ENCODE measurements around the gene ZMYM4. TPM values are rescaled to one million over a fixed set of nuclear protein-coding genes. Genes with fewer than 3 reads are reported as not detected.
"Not testable (repeated sequence)": the region's sequence is repeated elsewhere in the genome, so short reads cannot be mapped to it uniquely, and the experiment has no call there.

Gene ZMYM4
- total RNA-seq, 1 donor from 2014 or later: 65.9 TPM

DNA sequence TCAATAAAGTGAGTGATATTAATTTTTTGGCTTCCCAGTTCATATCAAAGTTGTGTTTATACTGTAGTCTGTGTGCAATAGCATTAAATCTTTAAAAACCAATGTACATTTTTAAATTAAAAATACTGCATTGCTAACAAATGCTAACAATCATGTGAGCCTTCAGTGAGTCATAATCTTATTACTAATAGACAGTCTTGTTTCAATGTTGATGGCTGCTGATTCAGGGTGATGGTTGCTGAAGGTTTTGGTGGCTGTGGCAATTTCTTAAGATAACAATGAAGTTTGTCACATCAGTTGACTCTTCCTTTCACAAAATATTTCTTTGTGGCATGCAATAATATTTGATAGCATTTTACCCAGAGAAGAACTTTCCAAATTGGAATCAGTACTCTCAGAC, 109.0 kb downstream of the ZMYM4 start:
- Mint-ChIP-seq H3K9me3 (ENCODE audit: unreplicated experiment) (no peaks in the 10 kb centered on the region), H3K4me1 (ENCODE audit: unreplicated experiment) (no peaks in the 10 kb centered on the region), H3K36me3 (ENCODE audit: unreplicated experiment) (peaks cover 31% of the 10 kb centered on the region), H3K27me3 (ENCODE audit: unreplicated experiment) (no peaks in the 10 kb centered on the region), H3K4me3 (ENCODE audit: unreplicated experiment) (no peak overlapping the region), H3K27ac (ENCODE audit: unreplicated experiment) (no peak overlapping the region)
- DNase-seq (ENCODE audit: extremely low spot score, unreplicated experiment): no peak
- TF ChIP-seq, protein P1, sequence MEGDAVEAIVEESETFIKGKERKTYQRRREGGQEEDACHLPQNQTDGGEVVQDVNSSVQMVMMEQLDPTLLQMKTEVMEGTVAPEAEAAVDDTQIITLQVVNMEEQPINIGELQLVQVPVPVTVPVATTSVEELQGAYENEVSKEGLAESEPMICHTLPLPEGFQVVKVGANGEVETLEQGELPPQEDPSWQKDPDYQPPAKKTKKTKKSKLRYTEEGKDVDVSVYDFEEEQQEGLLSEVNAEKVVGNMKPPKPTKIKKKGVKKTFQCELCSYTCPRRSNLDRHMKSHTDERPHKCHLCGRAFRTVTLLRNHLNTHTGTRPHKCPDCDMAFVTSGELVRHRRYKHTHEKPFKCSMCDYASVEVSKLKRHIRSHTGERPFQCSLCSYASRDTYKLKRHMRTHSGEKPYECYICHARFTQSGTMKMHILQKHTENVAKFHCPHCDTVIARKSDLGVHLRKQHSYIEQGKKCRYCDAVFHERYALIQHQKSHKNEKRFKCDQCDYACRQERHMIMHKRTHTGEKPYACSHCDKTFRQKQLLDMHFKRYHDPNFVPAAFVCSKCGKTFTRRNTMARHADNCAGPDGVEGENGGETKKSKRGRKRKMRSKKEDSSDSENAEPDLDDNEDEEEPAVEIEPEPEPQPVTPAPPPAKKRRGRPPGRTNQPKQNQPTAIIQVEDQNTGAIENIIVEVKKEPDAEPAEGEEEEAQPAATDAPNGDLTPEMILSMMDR (IDR thresholded peaks at IDR 0.05): no peak

DNA sequence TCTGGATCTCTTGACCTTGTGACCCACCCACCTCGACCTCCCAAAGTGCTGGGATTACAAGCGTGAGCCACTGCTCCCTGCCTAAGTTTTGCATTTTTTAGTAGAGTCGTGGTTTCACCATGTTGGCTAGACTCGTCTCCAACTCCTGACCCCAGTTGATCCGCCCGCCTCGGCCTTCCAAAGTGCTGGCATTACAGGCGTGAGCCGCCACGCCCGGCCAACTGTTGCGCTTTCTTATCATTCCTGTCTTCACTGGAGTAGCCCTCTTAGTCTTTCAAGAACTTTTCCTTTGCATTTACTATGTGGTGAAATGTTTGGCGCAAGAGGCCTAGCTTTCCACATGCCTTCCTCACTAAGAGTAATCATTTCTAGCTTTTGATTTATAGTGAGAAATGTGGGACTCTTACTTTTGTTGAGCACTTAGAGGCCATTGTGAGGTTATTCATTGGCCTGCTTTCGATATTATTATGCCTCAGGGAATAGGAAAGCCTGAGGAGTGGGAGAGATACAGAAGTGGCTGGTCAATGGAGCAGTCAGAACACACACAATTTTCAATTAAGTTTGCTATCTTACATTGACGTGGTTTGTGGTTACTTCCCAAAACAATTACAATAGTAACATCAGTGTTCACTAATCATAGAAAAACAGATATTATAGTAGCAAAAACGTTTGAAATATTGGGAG, 111.0 kb downstream of the ZMYM4 start:
- Mint-ChIP-seq H3K27me3 (ENCODE audit: unreplicated experiment) (no peaks in the 10 kb centered on the region), H3K4me1 (ENCODE audit: unreplicated experiment) (no peaks in the 10 kb centered on the region), H3K36me3 (ENCODE audit: unreplicated experiment) (peaks cover 31% of the 10 kb centered on the region), H3K9me3 (ENCODE audit: unreplicated experiment) (no peaks in the 10 kb centered on the region), H3K4me3 (ENCODE audit: unreplicated experiment) (no peak overlapping the region), H3K27ac (ENCODE audit: unreplicated experiment) (no peak overlapping the region)
- TF ChIP-seq, protein P1 (IDR thresholded peaks at IDR 0.05): no peak
- DNase-seq (ENCODE audit: extremely low spot score, unreplicated experiment): no peak

DNA sequence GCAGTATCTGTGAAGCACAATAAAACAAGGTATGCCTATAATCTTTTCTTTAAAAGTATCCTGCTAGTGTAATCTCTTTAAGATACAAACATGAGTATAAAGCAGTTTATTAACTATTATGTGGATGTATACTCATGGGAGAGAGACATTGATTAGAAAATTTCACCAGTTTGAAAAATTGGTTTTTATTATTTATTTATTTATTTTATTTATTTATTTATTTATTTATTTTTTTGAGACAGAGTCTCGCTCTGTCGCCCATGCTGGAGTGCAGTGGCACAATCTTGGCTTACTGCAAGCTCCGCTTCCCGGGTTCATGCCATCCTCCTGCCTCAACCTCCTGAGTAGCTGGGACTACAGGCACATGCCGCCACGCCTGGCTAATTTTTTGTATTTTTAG, 111.6 kb downstream of the ZMYM4 start:
- DNase-seq (ENCODE audit: extremely low spot score, unreplicated experiment); H3K9me3 Mint-ChIP-seq (ENCODE audit: unreplicated experiment); H3K4me3 Mint-ChIP-seq (ENCODE audit: unreplicated experiment); H3K4me1 Mint-ChIP-seq (ENCODE audit: unreplicated experiment); H3K27me3 Mint-ChIP-seq (ENCODE audit: unreplicated experiment); H3K27ac Mint-ChIP-seq (ENCODE audit: unreplicated experiment): not testable (repeated sequence)
- H3K36me3 Mint-ChIP-seq (ENCODE audit: unreplicated experiment): peaks cover 24% of the 10 kb centered on the region

DNA sequence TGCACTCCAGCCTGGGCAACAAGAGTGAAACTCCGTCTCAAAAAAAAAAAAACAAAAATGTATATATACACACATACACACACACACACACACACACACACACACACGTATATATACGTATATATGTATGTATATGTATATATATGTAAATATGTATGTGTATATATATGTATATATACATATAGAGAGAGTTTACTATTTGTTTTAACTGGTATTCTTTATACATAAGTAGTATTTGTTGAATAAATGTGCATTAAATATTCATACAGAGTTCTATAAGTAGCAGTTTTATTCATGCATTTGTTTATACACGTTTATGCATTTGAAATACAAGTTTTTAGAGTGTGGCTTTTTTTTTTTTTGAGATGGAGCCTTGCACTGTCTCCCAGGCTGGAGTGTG, 113.6 kb downstream of the ZMYM4 start:
- Mint-ChIP-seq H3K27ac (ENCODE audit: unreplicated experiment) (no peak overlapping the region), H3K27me3 (ENCODE audit: unreplicated experiment) (no peaks in the 10 kb centered on the region), H3K9me3 (ENCODE audit: unreplicated experiment) (no peaks in the 10 kb centered on the region), H3K4me1 (ENCODE audit: unreplicated experiment) (no peaks in the 10 kb centered on the region), H3K36me3 (ENCODE audit: unreplicated experiment) (peaks cover 29% of the 10 kb centered on the region), H3K4me3 (ENCODE audit: unreplicated experiment) (no peak overlapping the region)
- DNase-seq (ENCODE audit: extremely low spot score, unreplicated experiment): no peak
- TF ChIP-seq, protein P1 (IDR thresholded peaks at IDR 0.05): no peak

DNA sequence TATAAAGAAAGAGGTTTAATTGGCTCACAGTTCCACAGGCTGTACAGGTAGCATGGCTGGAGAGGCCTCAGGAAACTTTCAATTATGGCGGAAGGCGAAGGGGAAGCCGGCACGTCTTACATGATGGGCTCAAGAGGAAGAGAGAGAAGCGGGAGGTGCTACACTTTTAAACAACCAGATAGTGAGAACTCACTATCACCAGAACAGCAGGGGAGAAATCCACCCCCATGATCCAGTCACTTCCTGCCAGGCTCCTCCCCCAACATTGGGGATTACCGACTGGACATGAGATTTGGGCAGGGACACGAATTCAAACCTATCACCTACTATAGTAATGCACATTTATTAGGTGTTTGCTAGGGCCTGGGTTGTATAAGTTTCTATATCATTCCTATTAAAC, 117.8 kb downstream of the ZMYM4 start:
- Mint-ChIP-seq H3K9me3 (ENCODE audit: unreplicated experiment) (peaks cover 6% of the 10 kb centered on the region), H3K27me3 (ENCODE audit: unreplicated experiment) (no peaks in the 10 kb centered on the region), H3K36me3 (ENCODE audit: unreplicated experiment) (peaks cover 41% of the 10 kb centered on the region), H3K27ac (ENCODE audit: unreplicated experiment) (no peak overlapping the region), H3K4me1 (ENCODE audit: unreplicated experiment) (no peaks in the 10 kb centered on the region), H3K4me3 (ENCODE audit: unreplicated experiment) (no peak overlapping the region)
- TF ChIP-seq, protein P1 (IDR thresholded peaks at IDR 0.05): no peak
- DNase-seq (ENCODE audit: extremely low spot score, unreplicated experiment): no peak
